HL-60 (cell line): ENCODE results near the gene FOSB.

Experiments
- TF ChIP-seq, protein P1 (sequence below): IDR thresholded peaks from one replicate; pipeline ENCODE4 v1.5.1; 2011; ENCODE audit warnings: low read length, control low read depth, inconsistent platforms; ENCODE audit not compliant: insufficient read depth
- TF ChIP-seq, protein P2 (sequence below): IDR thresholded peaks from 2 replicates; pipeline ENCODE4 v1.6.1; 2012; ENCODE audit warnings: low read depth; ENCODE audit not compliant: insufficient replicate concordance

DNA sequence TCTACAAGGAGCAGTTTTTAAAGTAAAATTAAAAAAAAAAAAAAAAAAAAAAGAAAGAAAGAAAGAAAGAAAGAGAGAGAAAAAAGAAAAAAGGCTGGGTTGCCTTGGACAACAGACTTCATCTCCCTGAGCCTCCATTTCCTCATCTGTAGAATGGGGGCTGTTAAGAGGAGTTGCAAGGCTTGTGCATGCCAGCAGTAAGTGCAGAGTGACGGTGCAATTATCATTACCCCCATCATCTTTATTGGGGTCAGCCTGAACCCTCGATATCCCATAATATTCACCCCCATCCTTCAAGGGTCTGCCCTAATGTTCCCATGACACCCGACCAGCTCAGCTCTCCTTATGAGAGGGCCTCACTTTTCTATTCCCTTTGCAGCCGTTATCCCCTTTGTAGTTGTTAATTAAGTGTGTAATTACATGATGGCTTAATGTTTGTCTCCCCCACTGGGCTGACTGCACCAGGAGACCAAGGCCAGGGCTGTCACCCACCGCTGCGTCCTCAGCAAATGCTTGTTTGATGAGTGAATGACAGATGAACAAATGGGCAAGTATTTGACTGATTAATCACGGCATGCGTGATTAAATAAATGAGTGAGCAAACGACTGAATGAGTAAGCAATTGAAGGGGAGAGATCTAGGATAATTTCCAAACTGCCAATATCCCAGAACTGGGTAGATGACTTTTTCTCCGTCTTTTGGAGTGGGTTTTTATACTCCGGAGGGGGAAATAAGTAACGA is 10.1 kb downstream of the FOSB start:
- TF ChIP-seq, protein P1, sequence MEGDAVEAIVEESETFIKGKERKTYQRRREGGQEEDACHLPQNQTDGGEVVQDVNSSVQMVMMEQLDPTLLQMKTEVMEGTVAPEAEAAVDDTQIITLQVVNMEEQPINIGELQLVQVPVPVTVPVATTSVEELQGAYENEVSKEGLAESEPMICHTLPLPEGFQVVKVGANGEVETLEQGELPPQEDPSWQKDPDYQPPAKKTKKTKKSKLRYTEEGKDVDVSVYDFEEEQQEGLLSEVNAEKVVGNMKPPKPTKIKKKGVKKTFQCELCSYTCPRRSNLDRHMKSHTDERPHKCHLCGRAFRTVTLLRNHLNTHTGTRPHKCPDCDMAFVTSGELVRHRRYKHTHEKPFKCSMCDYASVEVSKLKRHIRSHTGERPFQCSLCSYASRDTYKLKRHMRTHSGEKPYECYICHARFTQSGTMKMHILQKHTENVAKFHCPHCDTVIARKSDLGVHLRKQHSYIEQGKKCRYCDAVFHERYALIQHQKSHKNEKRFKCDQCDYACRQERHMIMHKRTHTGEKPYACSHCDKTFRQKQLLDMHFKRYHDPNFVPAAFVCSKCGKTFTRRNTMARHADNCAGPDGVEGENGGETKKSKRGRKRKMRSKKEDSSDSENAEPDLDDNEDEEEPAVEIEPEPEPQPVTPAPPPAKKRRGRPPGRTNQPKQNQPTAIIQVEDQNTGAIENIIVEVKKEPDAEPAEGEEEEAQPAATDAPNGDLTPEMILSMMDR, result no peak
- TF ChIP-seq, protein P2, sequence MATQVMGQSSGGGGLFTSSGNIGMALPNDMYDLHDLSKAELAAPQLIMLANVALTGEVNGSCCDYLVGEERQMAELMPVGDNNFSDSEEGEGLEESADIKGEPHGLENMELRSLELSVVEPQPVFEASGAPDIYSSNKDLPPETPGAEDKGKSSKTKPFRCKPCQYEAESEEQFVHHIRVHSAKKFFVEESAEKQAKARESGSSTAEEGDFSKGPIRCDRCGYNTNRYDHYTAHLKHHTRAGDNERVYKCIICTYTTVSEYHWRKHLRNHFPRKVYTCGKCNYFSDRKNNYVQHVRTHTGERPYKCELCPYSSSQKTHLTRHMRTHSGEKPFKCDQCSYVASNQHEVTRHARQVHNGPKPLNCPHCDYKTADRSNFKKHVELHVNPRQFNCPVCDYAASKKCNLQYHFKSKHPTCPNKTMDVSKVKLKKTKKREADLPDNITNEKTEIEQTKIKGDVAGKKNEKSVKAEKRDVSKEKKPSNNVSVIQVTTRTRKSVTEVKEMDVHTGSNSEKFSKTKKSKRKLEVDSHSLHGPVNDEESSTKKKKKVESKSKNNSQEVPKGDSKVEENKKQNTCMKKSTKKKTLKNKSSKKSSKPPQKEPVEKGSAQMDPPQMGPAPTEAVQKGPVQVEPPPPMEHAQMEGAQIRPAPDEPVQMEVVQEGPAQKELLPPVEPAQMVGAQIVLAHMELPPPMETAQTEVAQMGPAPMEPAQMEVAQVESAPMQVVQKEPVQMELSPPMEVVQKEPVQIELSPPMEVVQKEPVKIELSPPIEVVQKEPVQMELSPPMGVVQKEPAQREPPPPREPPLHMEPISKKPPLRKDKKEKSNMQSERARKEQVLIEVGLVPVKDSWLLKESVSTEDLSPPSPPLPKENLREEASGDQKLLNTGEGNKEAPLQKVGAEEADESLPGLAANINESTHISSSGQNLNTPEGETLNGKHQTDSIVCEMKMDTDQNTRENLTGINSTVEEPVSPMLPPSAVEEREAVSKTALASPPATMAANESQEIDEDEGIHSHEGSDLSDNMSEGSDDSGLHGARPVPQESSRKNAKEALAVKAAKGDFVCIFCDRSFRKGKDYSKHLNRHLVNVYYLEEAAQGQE, result no peak
